Panc1 (cell line): ENCODE data around the gene EXOC6B. TPM values are rescaled to one million over a fixed set of nuclear protein-coding genes. Genes with fewer than 3 reads are reported as not detected.

ENCODE experiments used
- ATAC-seq: fragments of 200-7000 bp; cut with Tn5 transposase; 2 replicates; pipeline ENCODE4 v1.9.1; 2020; ENCODE audit warnings: mild to moderate bottlenecking, moderate library complexity
- BruUV-seq: library from RNA; stranded (reverse); fragments of 400-500 nt; replicated peaks from 2 replicates; lab custom pipeline; 2021; lab: Mats Ljungman, UMichigan
- CTCF ChIA-PET: fragments of 300-600 bp; sonication (Branson Sonifier 250); formaldehyde crosslinking; loops from one replicate; lab custom pipeline; 2022; ENCODE audit warnings: antibody characterized with exemption; lab: Charles Lee
- POLR2A ChIA-PET: fragments of 300-600 bp; sonication (Branson Sonifier 250); formaldehyde crosslinking; loops from one replicate; lab custom pipeline; 2022; ENCODE audit warnings: antibody characterized with exemption; lab: Charles Lee
- DNase-seq: peaks from one replicate; pipeline ENCODE4 v3.0.0-alpha.2; 2010; ENCODE audit warnings: low read depth, low spot score
- H3K27ac ChIP-seq: 2 replicates; pipeline ENCODE4 v1.5.1; 2011; ENCODE audit warnings: mild to moderate bottlenecking, low read length, inconsistent platforms
- H3K27me3 ChIP-seq: fragments of 200-500 bp; sonication (Bioruptor generic); 2 replicates; pipeline ENCODE4 v1.6.0; 2014; ENCODE audit warnings: low read length, inconsistent platforms; ENCODE audit not compliant: control insufficient read depth, insufficient read depth
- H3K36me3 ChIP-seq: fragments of 200-500 bp; sonication (Bioruptor generic); 2 replicates; pipeline ENCODE4 v1.5.1; 2014; ENCODE audit warnings: inconsistent platforms, mild to moderate bottlenecking, low read length, moderate library complexity; ENCODE audit not compliant: control insufficient read depth, insufficient read depth
- H3K4me1 ChIP-seq: 2 replicates; pipeline ENCODE4 v1.5.1; 2011; ENCODE audit warnings: inconsistent platforms, mild to moderate bottlenecking, low read length, moderate library complexity; ENCODE audit not compliant: control insufficient read depth, insufficient read depth
- H3K4me3 ChIP-seq, 2 experiments: 2 replicates each; pipeline ENCODE4 v1.5.1; 2011 to 2012; ENCODE audit warnings: low read depth in 2 of 2, low read length in 2 of 2, mild to moderate bottlenecking in 2 of 2, inconsistent platforms in 1 of 2, moderate library complexity in 1 of 2
- H3K9me3 ChIP-seq: fragments of 200-500 bp; sonication (Bioruptor generic); 2 replicates; pipeline ENCODE4 v1.5.1; 2014; ENCODE audit warnings: low read depth, mild to moderate bottlenecking, inconsistent platforms, low read length, moderate library complexity; ENCODE audit not compliant: control insufficient read depth, insufficient read depth
- POLR2AphosphoS5 ChIP-seq: IDR thresholded peaks from 2 replicates; pipeline ENCODE4 v1.6.1; 2012; ENCODE audit warnings: mild to moderate bottlenecking, low read depth, low read length, moderate library complexity
- SIN3A ChIP-seq: IDR thresholded peaks from 2 replicates; pipeline ENCODE4 v1.6.1; 2012; ENCODE audit warnings: low read depth, mild to moderate bottlenecking, low read length, moderate library complexity, borderline replicate concordance; ENCODE audit not compliant: insufficient read depth
- TCF7L2 ChIP-seq: IDR thresholded peaks from 2 replicates; pipeline ENCODE4 v1.6.1; 2011; ENCODE audit warnings: mild to moderate bottlenecking, low read depth, low read length, inconsistent platforms
- in situ Hi-C: cut with HindIII; loops from 2 replicates; pipeline ENCODE4 v1.10.0; 2016; ENCODE audit warnings: low sequenced_read_pairs, low pct_unique_long_range_greater_than_20kb
- intact Hi-C: fragments of 100-400 bp; cut with micrococcal nuclease; formaldehyde crosslinking; loops from one replicate; pipeline ENCODE4 v1.10.0; 2022; ENCODE audit not compliant: unreplicated experiment
- total RNA-seq: library from RNA; stranded (reverse); gene quantifications from one replicate; pipeline ENCODE4 v1.2.1, GENCODE V29; 2021; ENCODE audit not compliant: unreplicated experiment
- TF ChIP-seq, protein P1 (sequence below): fragments of 450-650 bp; IDR thresholded peaks from 2 replicates; pipeline ENCODE4 v1.5.1; 2017; ENCODE audit warnings: mild to moderate bottlenecking
- TF ChIP-seq, protein P2 (sequence below), 2 experiments: IDR thresholded peaks; 2 replicates each; pipeline ENCODE4 v1.6.1; 2011 to 2012; ENCODE audit warnings: low read depth in 2 of 2, control low read depth in 1 of 2, low read length in 1 of 2, mild to moderate bottlenecking in 1 of 2, moderate library complexity in 1 of 2; ENCODE audit not compliant: insufficient read depth in 1 of 2

EXOC6B gene
- total RNA-seq, 1 experiment from 2014 or later = 23.2 TPM

DNA sequence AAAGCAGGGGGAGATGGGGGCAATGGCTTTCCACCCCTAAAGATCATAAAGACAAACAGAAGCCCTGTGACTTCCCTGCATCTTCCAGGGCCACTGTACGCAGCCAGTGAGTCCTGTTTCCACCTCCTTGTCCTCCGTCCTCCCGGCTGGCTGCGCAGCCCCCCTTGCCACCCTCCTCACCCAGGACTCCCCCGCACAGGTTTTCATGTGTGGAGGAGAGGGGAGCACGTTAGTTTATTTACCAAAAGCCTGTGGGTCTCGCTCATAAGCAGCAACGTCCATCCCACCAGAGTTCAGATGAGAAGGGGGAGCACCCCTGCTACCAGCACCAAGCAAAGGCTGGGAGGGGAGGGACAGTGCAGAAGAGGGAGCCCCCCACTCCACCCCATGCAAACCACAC, 689.9 kb downstream of the EXOC6B start:
- intact Hi-C loops = no loop called here
- POLR2A ChIA-PET = no interaction called here
- CTCF ChIA-PET = no interaction called here
- no TSS peak for BruUV-seq
- DNase-seq = no peak
- H3K27me3 ChIP-seq = no peaks in the 10 kb centered on the region
- no peak overlapping the region for H3K27ac ChIP-seq
- H3K4me1 ChIP-seq = peaks cover 7% of the 10 kb centered on the region
- no peak for ATAC-seq
- TF ChIP-seq, protein P1, sequence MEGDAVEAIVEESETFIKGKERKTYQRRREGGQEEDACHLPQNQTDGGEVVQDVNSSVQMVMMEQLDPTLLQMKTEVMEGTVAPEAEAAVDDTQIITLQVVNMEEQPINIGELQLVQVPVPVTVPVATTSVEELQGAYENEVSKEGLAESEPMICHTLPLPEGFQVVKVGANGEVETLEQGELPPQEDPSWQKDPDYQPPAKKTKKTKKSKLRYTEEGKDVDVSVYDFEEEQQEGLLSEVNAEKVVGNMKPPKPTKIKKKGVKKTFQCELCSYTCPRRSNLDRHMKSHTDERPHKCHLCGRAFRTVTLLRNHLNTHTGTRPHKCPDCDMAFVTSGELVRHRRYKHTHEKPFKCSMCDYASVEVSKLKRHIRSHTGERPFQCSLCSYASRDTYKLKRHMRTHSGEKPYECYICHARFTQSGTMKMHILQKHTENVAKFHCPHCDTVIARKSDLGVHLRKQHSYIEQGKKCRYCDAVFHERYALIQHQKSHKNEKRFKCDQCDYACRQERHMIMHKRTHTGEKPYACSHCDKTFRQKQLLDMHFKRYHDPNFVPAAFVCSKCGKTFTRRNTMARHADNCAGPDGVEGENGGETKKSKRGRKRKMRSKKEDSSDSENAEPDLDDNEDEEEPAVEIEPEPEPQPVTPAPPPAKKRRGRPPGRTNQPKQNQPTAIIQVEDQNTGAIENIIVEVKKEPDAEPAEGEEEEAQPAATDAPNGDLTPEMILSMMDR = no peak
- TF ChIP-seq SIN3A = no peak
- TF ChIP-seq, protein P2, sequence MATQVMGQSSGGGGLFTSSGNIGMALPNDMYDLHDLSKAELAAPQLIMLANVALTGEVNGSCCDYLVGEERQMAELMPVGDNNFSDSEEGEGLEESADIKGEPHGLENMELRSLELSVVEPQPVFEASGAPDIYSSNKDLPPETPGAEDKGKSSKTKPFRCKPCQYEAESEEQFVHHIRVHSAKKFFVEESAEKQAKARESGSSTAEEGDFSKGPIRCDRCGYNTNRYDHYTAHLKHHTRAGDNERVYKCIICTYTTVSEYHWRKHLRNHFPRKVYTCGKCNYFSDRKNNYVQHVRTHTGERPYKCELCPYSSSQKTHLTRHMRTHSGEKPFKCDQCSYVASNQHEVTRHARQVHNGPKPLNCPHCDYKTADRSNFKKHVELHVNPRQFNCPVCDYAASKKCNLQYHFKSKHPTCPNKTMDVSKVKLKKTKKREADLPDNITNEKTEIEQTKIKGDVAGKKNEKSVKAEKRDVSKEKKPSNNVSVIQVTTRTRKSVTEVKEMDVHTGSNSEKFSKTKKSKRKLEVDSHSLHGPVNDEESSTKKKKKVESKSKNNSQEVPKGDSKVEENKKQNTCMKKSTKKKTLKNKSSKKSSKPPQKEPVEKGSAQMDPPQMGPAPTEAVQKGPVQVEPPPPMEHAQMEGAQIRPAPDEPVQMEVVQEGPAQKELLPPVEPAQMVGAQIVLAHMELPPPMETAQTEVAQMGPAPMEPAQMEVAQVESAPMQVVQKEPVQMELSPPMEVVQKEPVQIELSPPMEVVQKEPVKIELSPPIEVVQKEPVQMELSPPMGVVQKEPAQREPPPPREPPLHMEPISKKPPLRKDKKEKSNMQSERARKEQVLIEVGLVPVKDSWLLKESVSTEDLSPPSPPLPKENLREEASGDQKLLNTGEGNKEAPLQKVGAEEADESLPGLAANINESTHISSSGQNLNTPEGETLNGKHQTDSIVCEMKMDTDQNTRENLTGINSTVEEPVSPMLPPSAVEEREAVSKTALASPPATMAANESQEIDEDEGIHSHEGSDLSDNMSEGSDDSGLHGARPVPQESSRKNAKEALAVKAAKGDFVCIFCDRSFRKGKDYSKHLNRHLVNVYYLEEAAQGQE (IDR thresholded peaks at IDR 0.05; ENCODE audit: insufficient read depth in 1 of 2, low read depth in 2 of 2, low read length in 1 of 2) = no peak
- TF ChIP-seq TCF7L2 = no peak
- no peak for TF ChIP-seq POLR2AphosphoS5
- in situ Hi-C loops = no loop called here
- no peaks in the 10 kb centered on the region for H3K9me3 ChIP-seq
- H3K36me3 ChIP-seq = no peaks in the 10 kb centered on the region
- no peak overlapping the region for H3K4me3 ChIP-seq

DNA sequence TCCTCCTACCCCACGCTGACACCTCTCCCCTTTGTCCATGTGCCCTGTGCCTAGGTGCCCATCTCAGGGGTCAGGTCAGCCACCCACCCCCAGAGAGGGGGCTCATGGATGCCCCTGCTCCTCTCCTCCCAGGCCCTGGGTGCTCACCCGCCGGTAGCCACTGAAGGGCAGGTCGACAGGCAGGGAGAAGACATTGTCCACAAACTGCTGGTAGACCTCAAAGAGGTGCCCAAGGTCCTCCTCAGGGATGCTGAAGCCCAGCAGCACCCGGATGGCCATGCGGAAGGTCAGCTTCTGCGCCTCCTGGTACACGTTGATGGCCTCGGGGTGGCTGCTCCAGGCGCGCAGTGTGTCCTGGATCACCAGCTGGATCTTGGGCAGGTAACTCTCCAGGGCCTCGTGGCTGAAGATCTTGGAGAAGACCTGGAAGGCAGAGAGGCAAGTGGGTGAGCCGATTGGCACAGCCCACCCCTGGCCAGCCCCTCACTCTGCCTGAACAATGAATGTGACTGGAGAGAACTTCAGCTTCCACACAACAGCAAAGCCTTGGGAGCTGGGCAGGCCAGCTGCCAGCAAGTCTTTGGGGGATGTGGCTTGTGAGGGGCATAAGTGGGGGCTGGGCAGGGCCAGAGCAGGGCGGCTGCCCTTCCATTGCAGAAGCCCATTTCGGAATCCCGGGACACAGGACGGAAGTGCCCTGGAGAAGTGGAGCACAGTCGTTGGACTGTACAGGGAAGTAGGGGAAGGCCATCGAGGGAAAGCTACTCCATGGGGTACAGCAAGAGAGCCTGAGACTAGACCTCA, 690.6 kb downstream of the EXOC6B start:
- TF ChIP-seq, protein P2 (IDR thresholded peaks at IDR 0.05; ENCODE audit: insufficient read depth in 1 of 2, low read depth in 2 of 2, low read length in 1 of 2) = no peak
- no peak for TF ChIP-seq POLR2AphosphoS5
- TF ChIP-seq, protein P1 = no peak
- TF ChIP-seq SIN3A = no peak
- no peak for TF ChIP-seq TCF7L2
- no peak for DNase-seq
- CTCF ChIA-PET = interaction anchor here (0.6 kb wide), 1 partner anchor 1006 kb away, joined by 3 read pairs; no protein-coding TSS in a partner anchor
- H3K4me3 ChIP-seq = no peak overlapping the region
- in situ Hi-C loops (no loop called here), intact Hi-C loops (no loop called here)
- ATAC-seq = no peak
- no peaks in the 10 kb centered on the region for H3K27me3 ChIP-seq
- BruUV-seq = no TSS peak
- no peaks in the 10 kb centered on the region for H3K36me3 ChIP-seq
- H3K9me3 ChIP-seq = no peaks in the 10 kb centered on the region
- H3K4me1 ChIP-seq = peaks cover 7% of the 10 kb centered on the region
- POLR2A ChIA-PET = no interaction called here
- no peak overlapping the region for H3K27ac ChIP-seq
